ENCODE measurements around the gene TNFAIP8. TPM values are rescaled to one million over a fixed set of nuclear protein-coding genes. Genes with fewer than 3 reads are reported as not detected.

Gene TNFAIP8
- total RNA-seq, 2 donors from 2014 or later, result 130 to 140 TPM

- no peak for ATAC-seq
- no peak overlapping the region for H3K4me3 Mint-ChIP-seq
- H3K9me3 ChIP-seq (ENCODE audit: control insufficient read depth, low read length, poor library complexity, severe bottlenecking), result no peaks in the 10 kb centered on the region
- peaks cover 54% of the 10 kb centered on the region for H3K4me1 Mint-ChIP-seq
- H3K27ac Mint-ChIP-seq, result peak overlapping the region; percentile 98
- H3K36me3 Mint-ChIP-seq (ENCODE audit: low read depth), result peaks cover 5% of the 10 kb centered on the region
- H3K27me3 Mint-ChIP-seq, result no peaks in the 10 kb centered on the region
- DNase-seq, result no peak
Measured at GRCh38 chr5:119370486-119370885, 14.7 kb downstream of the TNFAIP8 start.

GRCh38 chr5:119371146-119371545, 15.3 kb downstream of the TNFAIP8 start:
- no peaks in the 10 kb centered on the region for H3K9me3 ChIP-seq (ENCODE audit: control insufficient read depth, low read length, poor library complexity, severe bottlenecking)
- H3K36me3 Mint-ChIP-seq (ENCODE audit: low read depth), result peaks cover 3% of the 10 kb centered on the region
- ATAC-seq, result no peak
- DNase-seq, result no peak
- H3K4me1 Mint-ChIP-seq, result peaks cover 47% of the 10 kb centered on the region
- H3K4me3 Mint-ChIP-seq, result no peak overlapping the region
- H3K27ac Mint-ChIP-seq, result peak overlapping the region; percentile 98
- no peaks in the 10 kb centered on the region for H3K27me3 Mint-ChIP-seq

- no peaks in the 10 kb centered on the region for H3K9me3 ChIP-seq (ENCODE audit: control insufficient read depth, low read length, poor library complexity, severe bottlenecking)
- Mint-ChIP-seq H3K27me3 (no peaks in the 10 kb centered on the region), H3K27ac (peak overlapping the region; percentile 62), H3K36me3 (ENCODE audit: low read depth) (peaks cover 3% of the 10 kb centered on the region), H3K4me3 (peak overlapping the region; percentile 22), H3K4me1 (peaks cover 42% of the 10 kb centered on the region)
- DNase-seq, result no peak
- ATAC-seq, result no peak
Measured at GRCh38 chr5:119373449-119373858, 17.6 kb downstream of the TNFAIP8 start.

GRCh38 chr5:119374901-119375300, 19.1 kb downstream of the TNFAIP8 start:
- H3K27me3 Mint-ChIP-seq, result no peaks in the 10 kb centered on the region
- H3K27ac Mint-ChIP-seq, result peak overlapping the region; percentile 62
- peaks cover 41% of the 10 kb centered on the region for H3K4me1 Mint-ChIP-seq
- no peaks in the 10 kb centered on the region for H3K9me3 ChIP-seq (ENCODE audit: control insufficient read depth, low read length, poor library complexity, severe bottlenecking)
- H3K4me3 Mint-ChIP-seq, result no peak overlapping the region
- no peak for DNase-seq
- peaks cover 6% of the 10 kb centered on the region for H3K36me3 Mint-ChIP-seq (ENCODE audit: low read depth)
- ATAC-seq, result no peak

GRCh38 chr5:119377066-119377465, 21.2 kb downstream of the TNFAIP8 start:
- no peak overlapping the region for H3K4me3 Mint-ChIP-seq
- peaks cover 3% of the 10 kb centered on the region for H3K36me3 Mint-ChIP-seq (ENCODE audit: low read depth)
- ATAC-seq, result no peak
- no peaks in the 10 kb centered on the region for H3K9me3 ChIP-seq (ENCODE audit: control insufficient read depth, low read length, poor library complexity, severe bottlenecking)
- DNase-seq, result no peak
- H3K27ac Mint-ChIP-seq, result peak overlapping the region; percentile 29
- H3K4me1 Mint-ChIP-seq, result peaks cover 42% of the 10 kb centered on the region
- H3K27me3 Mint-ChIP-seq, result no peaks in the 10 kb centered on the region

- no peak for ATAC-seq
- H3K9me3 ChIP-seq (ENCODE audit: control insufficient read depth, low read length, poor library complexity, severe bottlenecking), result no peaks in the 10 kb centered on the region
- Mint-ChIP-seq H3K4me1 (peaks cover 43% of the 10 kb centered on the region), H3K27ac (peak overlapping the region; percentile 72), H3K27me3 (no peaks in the 10 kb centered on the region), H3K36me3 (ENCODE audit: low read depth) (peaks cover 3% of the 10 kb centered on the region), H3K4me3 (no peak overlapping the region)
- DNase-seq, result no peak
Measured at GRCh38 chr5:119378075-119378700, 22.4 kb downstream of the TNFAIP8 start.

GRCh38 chr5:119379096-119379495, 23.3 kb downstream of the TNFAIP8 start:
- ATAC-seq (no peak), DNase-seq (no peak)
- H3K27ac Mint-ChIP-seq, result peak overlapping the region; percentile 10
- no peaks in the 10 kb centered on the region for H3K27me3 Mint-ChIP-seq
- no peak overlapping the region for H3K4me3 Mint-ChIP-seq
- no peaks in the 10 kb centered on the region for H3K9me3 ChIP-seq (ENCODE audit: control insufficient read depth, low read length, poor library complexity, severe bottlenecking)
- peaks cover 45% of the 10 kb centered on the region for H3K4me1 Mint-ChIP-seq
- peaks cover 3% of the 10 kb centered on the region for H3K36me3 Mint-ChIP-seq (ENCODE audit: low read depth)

GRCh38 chr5:119379942-119380547, 24.2 kb downstream of the TNFAIP8 start:
- peak overlapping the region; percentile 29 for H3K27ac Mint-ChIP-seq
- H3K4me3 Mint-ChIP-seq, result no peak overlapping the region
- peaks cover 3% of the 10 kb centered on the region for H3K36me3 Mint-ChIP-seq (ENCODE audit: low read depth)

GRCh38 chr5:119382169-119382568, 26.4 kb downstream of the TNFAIP8 start:
- no peak for DNase-seq
- Mint-ChIP-seq H3K27ac (peak overlapping the region; percentile 43), H3K4me3 (no peak overlapping the region), H3K4me1 (peaks cover 63% of the 10 kb centered on the region), H3K36me3 (ENCODE audit: low read depth) (peaks cover 3% of the 10 kb centered on the region), H3K27me3 (no peaks in the 10 kb centered on the region)
- H3K9me3 ChIP-seq (ENCODE audit: control insufficient read depth, low read length, poor library complexity, severe bottlenecking), result no peaks in the 10 kb centered on the region
- no peak for ATAC-seq

More at GRCh38 chr5:119379942-119380547, 24.2 kb downstream of the TNFAIP8 start:
- ATAC-seq (no peak), DNase-seq (no peak)
- Mint-ChIP-seq H3K4me1 (peaks cover 50% of the 10 kb centered on the region), H3K27me3 (no peaks in the 10 kb centered on the region)
- no peaks in the 10 kb centered on the region for H3K9me3 ChIP-seq (ENCODE audit: control insufficient read depth, low read length, poor library complexity, severe bottlenecking)

GRCh38 chr5:119383008-119383407, 27.2 kb downstream of the TNFAIP8 start:
- H3K9me3 ChIP-seq (ENCODE audit: control insufficient read depth, low read length, poor library complexity, severe bottlenecking), result no peaks in the 10 kb centered on the region
- Mint-ChIP-seq H3K4me1 (peaks cover 60% of the 10 kb centered on the region), H3K27me3 (no peaks in the 10 kb centered on the region), H3K4me3 (no peak overlapping the region), H3K36me3 (ENCODE audit: low read depth) (peaks cover 3% of the 10 kb centered on the region), H3K27ac (peak overlapping the region; percentile 90)
- DNase-seq (no peak), ATAC-seq (no peak)

GRCh38 chr5:119385136-119385535, 29.3 kb downstream of the TNFAIP8 start:
- peak; percentile 14 for ATAC-seq
- H3K27me3 Mint-ChIP-seq, result no peaks in the 10 kb centered on the region
- no peaks in the 10 kb centered on the region for H3K9me3 ChIP-seq (ENCODE audit: control insufficient read depth, low read length, poor library complexity, severe bottlenecking)
- no peak for DNase-seq
- H3K27ac Mint-ChIP-seq, result peak overlapping the region; percentile 90
- H3K36me3 Mint-ChIP-seq (ENCODE audit: low read depth), result peaks cover 5% of the 10 kb centered on the region
- H3K4me3 Mint-ChIP-seq, result no peak overlapping the region
- peaks cover 60% of the 10 kb centered on the region for H3K4me1 Mint-ChIP-seq

- ATAC-seq (no peak), DNase-seq (no peak)
- H3K36me3 Mint-ChIP-seq (ENCODE audit: low read depth), result peaks cover 5% of the 10 kb centered on the region
Measured at GRCh38 chr5:119385536-119386128, 29.8 kb downstream of the TNFAIP8 start.

GRCh38 chr5:119386596-119387344, 31.0 kb downstream of the TNFAIP8 start:
- Mint-ChIP-seq H3K27ac (peak overlapping the region; percentile 90), H3K4me3 (no peak overlapping the region), H3K27me3 (no peaks in the 10 kb centered on the region), H3K36me3 (ENCODE audit: low read depth) (peaks cover 5% of the 10 kb centered on the region), H3K4me1 (peaks cover 63% of the 10 kb centered on the region)
- ATAC-seq (no peak), DNase-seq (no peak)
- no peaks in the 10 kb centered on the region for H3K9me3 ChIP-seq (ENCODE audit: control insufficient read depth, low read length, poor library complexity, severe bottlenecking)

More at GRCh38 chr5:119385536-119386128, 29.8 kb downstream of the TNFAIP8 start:
- no peaks in the 10 kb centered on the region for H3K27me3 Mint-ChIP-seq
- peak overlapping the region; percentile 36 for H3K4me3 Mint-ChIP-seq
- peak overlapping the region; percentile 90 for H3K27ac Mint-ChIP-seq
- peaks cover 59% of the 10 kb centered on the region for H3K4me1 Mint-ChIP-seq
- no peaks in the 10 kb centered on the region for H3K9me3 ChIP-seq (ENCODE audit: control insufficient read depth, low read length, poor library complexity, severe bottlenecking)

Data from T-helper 17 cell (primary cell).